Hematopoietic multipotent progenitor cell (in vitro differentiated cells): ENCODE measurements around the gene PEX10. TPM values are rescaled to one million over a fixed set of nuclear protein-coding genes. Genes with fewer than 3 reads are reported as not detected.
A peak's percentile ranks its signal among the peaks of the same experiment; 100 is the strongest.

Experiments
- DNase-seq, 3 donors: peaks; one replicate each; pipeline ENCODE4 v3.0.0-alpha.2; 2011 to 2015; ENCODE audit warnings: low read depth in 2 of 3, low spot score in 2 of 3
- total RNA-seq: library from RNA; depleted of rRNA; stranded (reverse); fragments of >200 nt; gene quantifications from one replicate; pipeline ENCODE4 v1.2.3, GENCODE V29; 2012

PEX10 gene
- total RNA-seq, 1 donor, result 41.5 TPM

- peak; percentile 97 to 100 (median 99) for DNase-seq
Observed at GRCh38 chr1:2391041-2391930, 21.1 kb downstream of the PEX10 start, which contains the start of the genes MORN1 and RER1. TSS of gene MORN1 (minus strand) at chr1:2391554. CDS start at chr1:2391533, 21 bp downstream. TSS of gene RER1 (plus strand) at chr1:2391841. CDS start at chr1:2395791, 3,950 bp downstream.

- no peak for DNase-seq
Observed at GRCh38 chr1:2389644-2390043, 22.7 kb downstream of the PEX10 start.

GRCh38 chr1:2388004-2388913 lies 24.1 kb downstream of the PEX10 start:
- no peak for DNase-seq

GRCh38 chr1:2386636-2387611 lies 25.4 kb downstream of the PEX10 start:
- DNase-seq, result no peak

GRCh38 chr1:2385606-2386280 lies 26.6 kb downstream of the PEX10 start:
- no peak for DNase-seq

- DNase-seq, result no peak
Observed at GRCh38 chr1:2384941-2385481, 27.4 kb downstream of the PEX10 start.

GRCh38 chr1:2384130-2384860 lies 28.1 kb downstream of the PEX10 start:
- no peak for DNase-seq

- no peak for DNase-seq
Observed at GRCh38 chr1:2383576-2383975, 28.8 kb downstream of the PEX10 start.

- no peak for DNase-seq
Observed at GRCh38 chr1:2382621-2383361, 29.6 kb downstream of the PEX10 start.

GRCh38 chr1:2381741-2382620 lies 30.4 kb downstream of the PEX10 start:
- DNase-seq, result peak; percentile 57 to 69 (median 58)

GRCh38 chr1:2380816-2381591 lies 31.4 kb downstream of the PEX10 start:
- DNase-seq, result no peak

GRCh38 chr1:2379733-2380404 lies 32.5 kb downstream of the PEX10 start:
- no peak for DNase-seq

- no peak for DNase-seq
Observed at GRCh38 chr1:2378956-2379732, 33.2 kb downstream of the PEX10 start.

GRCh38 chr1:2378441-2378851 lies 33.9 kb downstream of the PEX10 start:
- DNase-seq, result no peak
